NCI-H1092 (cell line): ENCODE results near the gene RIMS4.

Experiments
- DNase-seq: peaks from one replicate; lab custom pipeline; 2025; lab: John Stamatoyannopoulos, UW

Gene RIMS4

GRCh38 chr20:44810391-44811149, at the start of gene RIMS4:
Gene RIMS4 (minus strand): TSS chr20:44810546. CDS start chr20:44810271, 275 bp downstream.
- DNase-seq = peak; percentile 33

- no peak for DNase-seq
Observed at GRCh38 chr20:44858606-44859360, 48.4 kb upstream of the RIMS4 start.

- DNase-seq = no peak
Observed at GRCh38 chr20:44856856-44857448, 46.6 kb upstream of the RIMS4 start.

GRCh38 chr20:44856442-44856841, 46.1 kb upstream of the RIMS4 start:
- no peak for DNase-seq

GRCh38 chr20:44851545-44851944, 41.2 kb upstream of the RIMS4 start:
- DNase-seq = no peak

- no peak for DNase-seq
Observed at GRCh38 chr20:44850837-44851236, 40.5 kb upstream of the RIMS4 start.

GRCh38 chr20:44850272-44850671, 39.9 kb upstream of the RIMS4 start:
- DNase-seq = no peak

- no peak for DNase-seq
Observed at GRCh38 chr20:44849703-44850102, 39.4 kb upstream of the RIMS4 start.

- no peak for DNase-seq
Observed at GRCh38 chr20:44848254-44849015, 38.1 kb upstream of the RIMS4 start.

GRCh38 chr20:44843876-44844275, 33.5 kb upstream of the RIMS4 start:
- no peak for DNase-seq

GRCh38 chr20:44841955-44842354, 31.6 kb upstream of the RIMS4 start:
- DNase-seq = no peak

GRCh38 chr20:44840826-44841225, 30.5 kb upstream of the RIMS4 start:
- no peak for DNase-seq

- DNase-seq = no peak
Observed at GRCh38 chr20:44839481-44839880, 29.1 kb upstream of the RIMS4 start.

GRCh38 chr20:44838521-44838920, 28.2 kb upstream of the RIMS4 start:
- no peak for DNase-seq

- DNase-seq = no peak
Observed at GRCh38 chr20:44837946-44838345, 27.6 kb upstream of the RIMS4 start.

- no peak for DNase-seq
Observed at GRCh38 chr20:44836601-44837120, 26.3 kb upstream of the RIMS4 start.

GRCh38 chr20:44835661-44836221, 25.4 kb upstream of the RIMS4 start:
- DNase-seq = no peak

GRCh38 chr20:44835116-44835515, 24.8 kb upstream of the RIMS4 start:
- no peak for DNase-seq

GRCh38 chr20:44834693-44835092, 24.3 kb upstream of the RIMS4 start:
- no peak for DNase-seq

- no peak for DNase-seq
Observed at GRCh38 chr20:44833437-44833836, 23.1 kb upstream of the RIMS4 start.

- DNase-seq = no peak
Observed at GRCh38 chr20:44832724-44833123, 22.4 kb upstream of the RIMS4 start.

GRCh38 chr20:44830995-44831394, 20.6 kb upstream of the RIMS4 start:
- no peak for DNase-seq
